GM12878 (cell line): ENCODE measurements around the gene RBM19. TPM values are rescaled to one million over a fixed set of nuclear protein-coding genes. Genes with fewer than 3 reads are reported as not detected.

Experiments
- CBX3 ChIP-seq: fragments of 200-600 bp; sonication (generic); IDR thresholded peaks from 2 replicates; pipeline ENCODE4 v1.6.1; 2016; ENCODE audit warnings: low read depth, borderline replicate concordance
- JUNB ChIP-seq: IDR thresholded peaks from 2 replicates; pipeline ENCODE4 v1.6.1; 2016; ENCODE audit warnings: antibody characterized with exemption, mild to moderate bottlenecking
- LARP7 ChIP-seq: fragments of 450-650 bp; IDR thresholded peaks from 2 replicates; pipeline ENCODE4 v1.6.1; 2017; ENCODE audit warnings: mild to moderate bottlenecking
- RCOR1 ChIP-seq: conservative IDR thresholded peaks from 2 replicates; pipeline ENCODE4 v1.6.1; 2012; ENCODE audit warnings: low read depth, low read length, improper control_type of control experiment
- polyA plus RNA-seq, 11 experiments: library from polyadenylated mRNA; depleted of rRNA in 4 of 11; unstranded in 6 of 11; stranded (reverse) in 5 of 11; fragments of >200 nt; fragmentation: Nextera tagmentation in 4 of 11; fragmentation: Illumina TruSeq in 1 of 11; extraction: Ambion mirVana in 4 of 11; extraction: Trizol in 1 of 11; gene quantifications; 1 replicate in 1 of 11; 2 replicates in 10 of 11; pipeline versions ENCODE4 v1.2.1 to v1.2.3, GENCODE V29; 2011 to 2016; ENCODE audit warnings: inconsistent platforms in 2 of 11, missing spikeins in 2 of 11, low read depth in 1 of 11
- total RNA-seq, 4 experiments: library from RNA; depleted of rRNA in 3 of 4; stranded (reverse); fragments of >200 nt in 3 of 4; fragmentation: Illumina TruSeq in 1 of 4; extraction: Trizol in 1 of 4; gene quantifications; 2 replicates each; pipeline versions ENCODE4 v1.2.1 to v1.2.3, GENCODE V29; 2013 to 2021
- TF ChIP-seq, protein P1 (sequence below): fragments of 150-350 bp; IDR thresholded peaks from 2 replicates; pipeline ENCODE4 v1.6.1; 2016; ENCODE audit warnings: low read depth, low read length
- TF ChIP-seq, protein P2 (sequence below): IDR thresholded peaks from 2 replicates; pipeline ENCODE4 v1.6.1; 2012; ENCODE audit warnings: improper control_type of control experiment, low read depth, low read length; ENCODE audit not compliant: insufficient replicate concordance

Gene RBM19
- total and polyA plus RNA-seq, 10 of the 15 experiments (the other 5 are each of a cell fraction or from before 2014, with no cell fraction given) = 4.2 to 42.9 (median 28.4) TPM

DNA sequence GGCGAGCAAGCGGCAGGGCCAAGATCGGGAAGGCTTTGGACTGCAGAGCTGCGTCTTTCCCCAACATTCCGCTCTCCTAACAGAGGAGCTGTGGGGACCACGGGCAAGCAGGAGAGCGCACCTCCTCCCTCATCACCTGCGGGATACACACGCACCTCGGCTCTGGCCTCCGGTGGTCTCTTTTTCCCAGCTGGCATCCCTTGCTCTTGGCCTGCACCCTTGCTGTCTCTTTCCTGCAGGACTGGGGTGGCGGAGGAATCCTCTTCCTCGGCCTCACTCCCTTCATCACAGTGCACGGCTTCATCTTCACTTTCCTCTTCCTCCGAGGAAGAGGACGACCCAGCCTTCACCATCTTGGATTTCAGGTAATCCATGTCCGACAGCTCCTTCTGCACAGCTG is 8.5 kb downstream of the RBM19 start (continued):
- TF ChIP-seq JUNB = no peak
- TF ChIP-seq RCOR1 = no peak
- TF ChIP-seq, protein P1, sequence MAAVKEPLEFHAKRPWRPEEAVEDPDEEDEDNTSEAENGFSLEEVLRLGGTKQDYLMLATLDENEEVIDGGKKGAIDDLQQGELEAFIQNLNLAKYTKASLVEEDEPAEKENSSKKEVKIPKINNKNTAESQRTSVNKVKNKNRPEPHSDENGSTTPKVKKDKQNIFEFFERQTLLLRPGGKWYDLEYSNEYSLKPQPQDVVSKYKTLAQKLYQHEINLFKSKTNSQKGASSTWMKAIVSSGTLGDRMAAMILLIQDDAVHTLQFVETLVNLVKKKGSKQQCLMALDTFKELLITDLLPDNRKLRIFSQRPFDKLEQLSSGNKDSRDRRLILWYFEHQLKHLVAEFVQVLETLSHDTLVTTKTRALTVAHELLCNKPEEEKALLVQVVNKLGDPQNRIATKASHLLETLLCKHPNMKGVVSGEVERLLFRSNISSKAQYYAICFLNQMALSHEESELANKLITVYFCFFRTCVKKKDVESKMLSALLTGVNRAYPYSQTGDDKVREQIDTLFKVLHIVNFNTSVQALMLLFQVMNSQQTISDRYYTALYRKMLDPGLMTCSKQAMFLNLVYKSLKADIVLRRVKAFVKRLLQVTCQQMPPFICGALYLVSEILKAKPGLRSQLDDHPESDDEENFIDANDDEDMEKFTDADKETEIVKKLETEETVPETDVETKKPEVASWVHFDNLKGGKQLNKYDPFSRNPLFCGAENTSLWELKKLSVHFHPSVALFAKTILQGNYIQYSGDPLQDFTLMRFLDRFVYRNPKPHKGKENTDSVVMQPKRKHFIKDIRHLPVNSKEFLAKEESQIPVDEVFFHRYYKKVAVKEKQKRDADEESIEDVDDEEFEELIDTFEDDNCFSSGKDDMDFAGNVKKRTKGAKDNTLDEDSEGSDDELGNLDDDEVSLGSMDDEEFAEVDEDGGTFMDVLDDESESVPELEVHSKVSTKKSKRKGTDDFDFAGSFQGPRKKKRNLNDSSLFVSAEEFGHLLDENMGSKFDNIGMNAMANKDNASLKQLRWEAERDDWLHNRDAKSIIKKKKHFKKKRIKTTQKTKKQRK = no peak
- TF ChIP-seq, protein P2, sequence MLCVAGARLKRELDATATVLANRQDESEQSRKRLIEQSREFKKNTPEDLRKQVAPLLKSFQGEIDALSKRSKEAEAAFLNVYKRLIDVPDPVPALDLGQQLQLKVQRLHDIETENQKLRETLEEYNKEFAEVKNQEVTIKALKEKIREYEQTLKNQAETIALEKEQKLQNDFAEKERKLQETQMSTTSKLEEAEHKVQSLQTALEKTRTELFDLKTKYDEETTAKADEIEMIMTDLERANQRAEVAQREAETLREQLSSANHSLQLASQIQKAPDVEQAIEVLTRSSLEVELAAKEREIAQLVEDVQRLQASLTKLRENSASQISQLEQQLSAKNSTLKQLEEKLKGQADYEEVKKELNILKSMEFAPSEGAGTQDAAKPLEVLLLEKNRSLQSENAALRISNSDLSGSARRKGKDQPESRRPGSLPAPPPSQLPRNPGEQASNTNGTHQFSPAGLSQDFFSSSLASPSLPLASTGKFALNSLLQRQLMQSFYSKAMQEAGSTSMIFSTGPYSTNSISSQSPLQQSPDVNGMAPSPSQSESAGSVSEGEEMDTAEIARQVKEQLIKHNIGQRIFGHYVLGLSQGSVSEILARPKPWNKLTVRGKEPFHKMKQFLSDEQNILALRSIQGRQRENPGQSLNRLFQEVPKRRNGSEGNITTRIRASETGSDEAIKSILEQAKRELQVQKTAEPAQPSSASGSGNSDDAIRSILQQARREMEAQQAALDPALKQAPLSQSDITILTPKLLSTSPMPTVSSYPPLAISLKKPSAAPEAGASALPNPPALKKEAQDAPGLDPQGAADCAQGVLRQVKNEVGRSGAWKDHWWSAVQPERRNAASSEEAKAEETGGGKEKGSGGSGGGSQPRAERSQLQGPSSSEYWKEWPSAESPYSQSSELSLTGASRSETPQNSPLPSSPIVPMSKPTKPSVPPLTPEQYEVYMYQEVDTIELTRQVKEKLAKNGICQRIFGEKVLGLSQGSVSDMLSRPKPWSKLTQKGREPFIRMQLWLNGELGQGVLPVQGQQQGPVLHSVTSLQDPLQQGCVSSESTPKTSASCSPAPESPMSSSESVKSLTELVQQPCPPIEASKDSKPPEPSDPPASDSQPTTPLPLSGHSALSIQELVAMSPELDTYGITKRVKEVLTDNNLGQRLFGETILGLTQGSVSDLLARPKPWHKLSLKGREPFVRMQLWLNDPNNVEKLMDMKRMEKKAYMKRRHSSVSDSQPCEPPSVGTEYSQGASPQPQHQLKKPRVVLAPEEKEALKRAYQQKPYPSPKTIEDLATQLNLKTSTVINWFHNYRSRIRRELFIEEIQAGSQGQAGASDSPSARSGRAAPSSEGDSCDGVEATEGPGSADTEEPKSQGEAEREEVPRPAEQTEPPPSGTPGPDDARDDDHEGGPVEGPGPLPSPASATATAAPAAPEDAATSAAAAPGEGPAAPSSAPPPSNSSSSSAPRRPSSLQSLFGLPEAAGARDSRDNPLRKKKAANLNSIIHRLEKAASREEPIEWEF = no peak
- no peak for TF ChIP-seq CBX3
- TF ChIP-seq LARP7 = no peak
- TF ChIP-seq, all 136 proteins: peak for 0
